ENCODE results near the gene TMEM147.

Gene TMEM147, protein sequence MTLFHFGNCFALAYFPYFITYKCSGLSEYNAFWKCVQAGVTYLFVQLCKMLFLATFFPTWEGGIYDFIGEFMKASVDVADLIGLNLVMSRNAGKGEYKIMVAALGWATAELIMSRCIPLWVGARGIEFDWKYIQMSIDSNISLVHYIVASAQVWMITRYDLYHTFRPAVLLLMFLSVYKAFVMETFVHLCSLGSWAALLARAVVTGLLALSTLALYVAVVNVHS

DNA sequence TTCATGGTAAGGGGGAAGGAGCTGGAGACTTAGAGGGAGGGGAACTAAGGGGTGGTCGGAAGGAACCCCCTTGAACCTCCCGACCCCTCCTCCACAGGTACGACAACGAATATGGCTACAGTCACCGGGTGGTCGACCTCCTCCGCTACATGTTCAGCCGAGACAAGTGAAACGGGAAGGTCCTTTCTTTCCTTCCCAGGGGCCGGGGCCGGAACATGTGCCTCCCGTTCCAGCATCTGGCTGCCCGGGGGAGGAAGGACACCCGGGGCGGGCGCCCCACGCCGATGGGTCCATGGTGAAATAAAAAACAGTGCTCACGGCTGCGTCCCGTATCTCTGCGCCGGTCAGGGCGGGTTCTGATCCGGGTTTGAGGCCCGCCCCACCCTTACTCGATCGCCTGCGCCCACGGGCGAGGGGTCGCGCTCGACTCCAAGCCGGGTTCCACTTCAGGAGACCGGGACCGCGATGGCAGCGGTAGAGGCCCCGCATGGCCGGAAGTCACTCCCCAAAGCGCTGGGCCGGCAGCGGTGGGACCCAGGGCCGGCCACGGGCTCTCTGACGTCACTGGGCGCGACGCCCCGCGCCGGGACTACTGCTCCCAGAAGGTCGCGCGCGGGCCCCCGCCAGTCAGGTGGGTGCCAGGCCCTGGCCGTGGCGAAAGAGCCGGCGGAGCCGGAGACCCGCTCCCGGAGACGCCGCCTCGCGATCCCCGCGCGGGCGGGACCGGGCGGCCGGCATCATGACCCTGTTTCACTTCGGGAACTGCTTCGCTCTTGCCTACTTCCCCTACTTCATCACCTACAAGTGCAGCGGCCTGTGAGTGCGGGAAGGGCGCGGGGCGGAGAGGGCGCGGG is at the start of gene TMEM147:
TMEM147 (plus strand) TSS at position 626 of the 854 bp plus-strand sequence; CDS start at position 740, 114 bp downstream.
- peak; percentile 86 for DNase-seq

DNA sequence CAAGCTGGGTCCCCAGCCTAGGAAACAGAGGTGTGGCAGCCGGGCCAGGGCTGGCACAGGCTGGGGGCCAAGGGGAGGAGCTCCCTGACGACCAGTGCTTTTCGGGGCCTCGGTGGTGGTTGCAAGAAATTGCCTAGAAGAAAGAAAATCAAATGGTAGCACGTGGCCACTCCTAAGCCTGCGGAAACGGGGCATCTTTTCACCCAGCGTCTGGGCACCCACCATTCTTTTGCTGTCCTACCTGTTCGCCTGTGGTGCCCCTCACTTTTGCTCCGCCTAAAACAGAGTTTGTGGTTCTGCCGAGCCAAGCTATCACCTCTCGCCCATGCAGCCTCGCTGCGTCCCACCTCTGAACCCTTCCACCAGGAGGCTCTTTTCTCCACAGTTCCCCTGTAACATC is 48.0 kb upstream of the TMEM147 start:
- DNase-seq: no peak

DNA sequence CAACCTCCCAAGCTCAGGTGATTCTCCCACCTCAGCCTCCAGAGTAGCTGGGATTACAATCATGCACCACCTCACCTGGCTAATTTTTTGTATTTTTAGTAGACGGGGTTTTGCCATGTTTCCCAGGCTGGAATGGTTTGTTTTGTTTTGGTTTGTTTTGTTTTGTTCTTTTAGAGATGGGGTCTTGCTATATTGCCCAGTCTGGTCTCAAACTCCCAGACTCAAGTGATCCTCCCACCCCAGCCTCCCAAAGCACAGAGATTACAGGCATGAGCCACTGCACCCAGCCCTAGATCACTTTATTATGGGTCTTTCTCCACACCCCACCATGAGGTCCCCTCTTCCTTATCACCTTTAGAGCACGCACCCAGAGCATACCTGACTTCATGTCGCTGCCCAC is 47.2 kb upstream of the TMEM147 start:
- DNase-seq: no peak

DNA sequence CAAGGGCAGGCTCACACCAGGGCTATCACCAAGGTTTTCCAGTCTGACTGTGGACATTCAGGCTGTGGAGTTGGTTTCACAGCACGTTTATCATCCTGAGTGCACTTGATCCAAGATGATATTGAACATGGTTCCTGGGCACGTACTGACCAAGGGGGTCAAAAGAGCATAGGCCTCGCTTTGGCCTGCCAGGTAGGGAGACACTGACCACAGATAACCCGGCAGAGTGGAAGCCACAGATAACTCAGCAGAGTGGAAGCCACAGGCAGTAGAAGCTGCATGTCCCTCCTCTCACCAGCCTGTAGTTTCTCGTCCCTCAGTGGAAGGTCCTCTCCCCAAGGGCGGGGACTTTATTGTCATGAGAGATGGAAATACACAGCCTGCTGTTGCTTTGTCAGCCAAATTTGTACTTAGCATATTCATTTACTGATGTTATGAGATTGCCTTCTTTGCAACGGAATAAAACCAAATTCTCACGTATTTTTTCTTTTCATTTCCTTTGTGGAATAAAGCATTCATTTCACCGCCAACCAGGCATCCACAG is 46.4 kb upstream of the TMEM147 start:
- DNase-seq: no peak

DNA sequence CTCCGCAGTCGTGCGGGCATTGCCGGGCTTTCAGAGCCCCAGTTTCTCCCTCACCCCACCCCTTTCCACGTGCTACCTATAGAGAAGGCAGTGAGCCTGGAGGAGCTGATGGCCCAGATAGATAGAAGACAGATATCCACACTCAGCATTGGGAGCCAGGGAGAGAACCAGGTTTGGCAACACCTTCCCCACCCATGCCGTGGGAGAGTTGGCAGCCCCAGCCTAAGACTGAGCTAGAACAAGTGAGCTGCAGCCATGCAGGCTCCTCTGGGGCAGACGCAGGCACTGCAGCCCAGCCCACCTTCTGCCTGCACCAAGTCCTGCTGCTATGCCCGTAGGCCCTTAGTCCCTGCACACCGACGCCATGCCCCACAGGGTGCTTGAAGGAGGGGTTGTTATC is 44.8 kb upstream of the TMEM147 start:
- no peak for DNase-seq

DNA sequence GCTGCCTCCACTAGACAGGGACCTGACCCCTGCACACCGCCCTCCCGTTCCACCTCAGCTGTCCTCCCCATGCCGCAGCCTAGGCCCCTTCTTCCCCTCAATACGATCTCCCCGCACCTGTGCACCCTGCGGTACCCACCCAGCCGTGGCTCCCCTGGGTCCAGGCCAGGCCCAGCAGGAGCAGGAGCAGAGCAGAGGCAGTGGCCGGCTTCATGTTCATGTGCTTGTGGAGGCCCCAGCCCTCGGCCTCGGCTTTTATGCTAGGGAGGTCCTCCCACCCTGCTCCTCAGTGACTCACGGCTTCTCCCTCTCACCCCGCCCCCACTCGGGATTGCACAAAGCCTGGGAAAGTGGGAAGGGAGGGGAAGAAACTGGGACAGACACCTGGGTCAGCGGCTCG is 43.7 kb upstream of the TMEM147 start:
- DNase-seq: no peak

DNA sequence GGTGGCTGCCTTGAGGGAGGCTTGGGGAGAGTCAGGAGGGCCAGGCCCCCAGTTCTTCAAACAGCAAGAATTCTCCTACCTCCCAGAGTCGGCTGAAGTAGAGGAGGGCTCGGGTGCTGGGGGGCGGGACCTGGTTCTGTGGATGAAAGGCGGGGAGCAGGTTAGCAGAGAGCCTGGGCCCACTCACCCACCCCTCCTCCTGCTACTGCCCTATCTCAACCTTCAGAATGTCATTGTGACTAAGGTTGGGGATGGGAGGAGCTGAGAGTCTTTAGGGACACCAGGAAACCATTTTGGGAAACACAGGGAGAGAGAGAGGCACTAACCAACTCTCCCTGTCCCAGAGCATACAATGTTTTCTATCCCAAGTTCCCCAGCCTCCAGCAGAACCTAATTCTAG is 42.7 kb upstream of the TMEM147 start:
- DNase-seq: no peak

DNA sequence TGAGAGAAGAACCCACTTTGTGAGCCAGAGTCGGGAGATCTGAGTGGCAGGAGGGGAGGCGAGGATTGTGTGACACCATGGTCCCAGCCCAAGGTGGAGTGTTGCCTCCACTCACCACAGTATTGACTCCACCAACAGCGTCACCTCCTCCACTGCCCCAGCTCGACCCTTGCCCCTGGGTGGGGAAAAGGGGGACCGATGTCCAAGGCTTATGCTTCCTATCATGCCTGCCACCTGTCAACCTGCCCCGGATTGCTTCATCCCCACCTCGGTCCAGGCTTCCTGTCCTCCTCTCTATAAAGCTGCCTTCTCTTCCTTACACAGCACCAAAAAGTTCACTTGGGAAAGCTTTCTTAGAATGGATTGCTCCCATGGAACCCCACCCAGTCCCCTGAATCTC is 39.4 kb upstream of the TMEM147 start:
- no peak for DNase-seq

DNA sequence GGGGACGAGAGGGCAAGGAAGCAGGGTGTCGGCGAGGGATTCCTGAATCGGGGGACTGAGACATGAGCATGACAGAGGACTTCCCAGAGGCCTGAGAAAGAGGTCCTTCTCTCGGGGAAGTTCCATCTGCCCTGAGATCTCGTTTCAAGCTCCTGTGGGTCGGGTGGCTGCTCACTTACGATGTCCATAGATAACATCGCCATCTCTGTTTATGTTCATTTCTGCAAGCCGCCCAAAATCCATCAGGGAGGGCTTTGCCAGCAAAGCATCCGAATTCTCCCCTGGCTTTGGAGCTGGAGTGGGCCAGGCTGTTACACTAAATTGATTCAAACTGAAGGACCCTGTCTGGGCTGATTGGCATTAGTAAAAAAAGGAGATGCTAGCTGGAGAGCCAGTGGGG is 37.9 kb upstream of the TMEM147 start:
- no peak for DNase-seq

DNA sequence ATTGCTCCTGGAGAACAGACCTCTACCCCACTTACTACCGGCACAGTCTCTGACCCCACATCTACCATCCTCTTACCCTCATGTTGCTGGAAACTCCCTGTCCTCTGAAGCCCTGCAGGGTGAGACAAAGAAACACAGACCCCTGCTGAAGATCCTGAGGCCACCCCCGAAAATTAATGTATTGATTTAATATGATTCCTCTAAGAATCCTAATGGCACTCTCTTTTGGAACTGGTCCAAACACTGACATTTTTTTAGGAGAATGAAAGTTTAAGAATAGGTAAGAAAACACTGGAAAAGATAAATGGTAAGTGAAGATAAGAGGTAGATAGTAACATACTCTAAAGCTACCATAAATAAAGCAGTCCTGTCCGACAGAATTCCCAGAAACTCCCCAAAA is 37.3 kb upstream of the TMEM147 start:
- DNase-seq: no peak

DNA sequence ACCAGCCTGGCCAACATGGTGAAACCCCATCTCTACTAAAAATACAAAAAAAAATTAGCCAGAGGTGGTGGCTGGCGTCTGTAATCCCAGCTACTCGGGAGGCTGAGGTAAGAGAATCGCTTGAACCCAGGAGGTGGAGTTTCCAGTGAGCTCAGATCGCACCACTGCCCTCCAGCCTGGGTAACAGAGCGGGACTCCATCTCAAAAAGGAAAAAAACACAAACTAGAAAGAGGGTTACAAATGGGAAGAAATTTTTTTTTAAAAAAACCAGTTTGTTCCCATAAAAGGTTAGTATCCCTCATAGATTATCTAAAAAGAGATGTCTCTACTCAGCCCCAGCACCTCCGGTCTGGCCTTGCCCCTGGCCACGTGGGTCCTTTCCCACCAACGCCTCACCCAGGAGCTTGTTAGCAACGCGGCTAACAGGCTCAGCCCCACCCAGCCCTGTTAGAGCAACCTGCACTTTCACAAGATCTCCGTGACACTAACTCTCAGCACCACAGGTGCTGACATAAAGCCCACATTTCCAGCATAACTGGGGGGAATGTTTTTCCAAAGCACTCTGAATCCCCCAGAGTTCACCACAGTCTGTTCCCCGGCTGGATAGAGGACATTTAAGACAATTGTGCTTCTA is 36.3 kb upstream of the TMEM147 start:
- DNase-seq: no peak

DNA sequence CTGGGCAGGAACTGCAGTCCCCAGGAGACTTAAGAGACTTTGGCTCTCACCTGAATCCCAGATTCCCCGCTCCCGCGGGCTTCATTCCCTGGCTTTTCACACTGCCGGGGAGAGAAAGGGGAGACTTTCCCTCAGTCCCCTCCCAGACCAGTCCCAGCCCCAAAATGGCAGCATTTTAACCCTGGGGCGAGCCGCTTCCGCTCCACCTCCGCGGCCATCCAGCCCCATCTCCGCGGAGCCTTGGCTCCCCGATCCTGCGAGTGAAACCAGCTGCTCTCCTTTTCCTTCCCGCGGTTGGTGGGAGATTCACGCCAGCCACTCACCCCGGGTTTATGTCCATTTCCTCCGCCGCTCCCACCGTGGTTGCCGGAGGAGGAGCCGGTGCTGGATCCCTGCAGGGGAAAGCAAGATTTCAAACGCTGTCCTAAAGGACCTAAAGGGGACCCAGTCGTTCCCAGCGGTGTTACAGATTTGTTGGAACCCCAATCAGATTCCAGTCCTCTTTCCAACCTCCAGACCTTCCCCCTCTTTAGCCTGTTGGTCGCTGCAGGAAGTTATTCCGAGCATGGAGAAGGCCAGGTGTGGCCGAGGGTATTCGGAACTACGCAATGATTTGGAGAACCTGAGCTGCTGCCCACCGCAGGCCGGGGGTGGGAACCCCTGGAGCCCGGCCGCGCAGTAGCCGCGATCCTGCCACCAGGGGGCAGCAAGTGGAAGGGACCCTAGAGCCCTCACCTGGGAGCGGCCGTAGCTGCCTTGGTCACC is 35.4 kb upstream of the TMEM147 start:
- DNase-seq: no peak

DNA sequence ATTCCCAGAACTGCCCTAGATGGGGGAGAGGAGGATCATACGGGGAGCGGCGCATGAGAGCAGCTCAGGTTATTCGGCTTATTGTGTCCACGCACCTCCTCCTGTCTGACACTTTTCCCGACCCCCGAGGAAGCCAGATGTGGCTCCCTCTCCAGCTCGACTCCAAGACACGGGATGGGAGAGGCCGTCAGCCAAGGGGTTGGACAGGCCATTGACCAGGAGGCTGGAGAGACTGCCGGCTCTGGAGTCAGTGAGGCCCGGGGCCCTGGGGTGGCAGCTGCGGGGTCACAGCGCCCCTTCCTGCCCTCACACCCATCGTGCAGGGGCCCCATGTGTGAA is 34.8 kb upstream of the TMEM147 start:
- no peak for DNase-seq

DNA sequence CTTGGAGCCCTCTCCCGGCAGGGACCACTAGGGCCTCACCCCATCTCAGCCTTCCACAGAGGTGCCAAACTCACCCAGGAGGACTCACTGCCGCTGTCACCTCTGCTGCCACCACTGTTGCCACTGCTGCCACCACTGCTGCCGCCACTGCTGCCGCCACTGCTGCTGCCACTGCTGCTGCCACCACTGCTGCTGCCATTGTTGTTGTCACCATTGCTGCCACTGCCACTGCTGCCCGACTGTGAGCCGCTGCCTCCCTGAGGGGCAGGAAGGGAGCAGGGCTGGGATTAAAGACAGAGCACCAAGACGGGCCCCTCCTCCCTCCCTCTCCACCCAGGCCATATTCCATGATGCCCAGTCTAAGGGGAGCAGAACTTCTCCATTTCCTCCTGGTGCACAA is 34.1 kb upstream of the TMEM147 start:
- no peak for DNase-seq

DNA sequence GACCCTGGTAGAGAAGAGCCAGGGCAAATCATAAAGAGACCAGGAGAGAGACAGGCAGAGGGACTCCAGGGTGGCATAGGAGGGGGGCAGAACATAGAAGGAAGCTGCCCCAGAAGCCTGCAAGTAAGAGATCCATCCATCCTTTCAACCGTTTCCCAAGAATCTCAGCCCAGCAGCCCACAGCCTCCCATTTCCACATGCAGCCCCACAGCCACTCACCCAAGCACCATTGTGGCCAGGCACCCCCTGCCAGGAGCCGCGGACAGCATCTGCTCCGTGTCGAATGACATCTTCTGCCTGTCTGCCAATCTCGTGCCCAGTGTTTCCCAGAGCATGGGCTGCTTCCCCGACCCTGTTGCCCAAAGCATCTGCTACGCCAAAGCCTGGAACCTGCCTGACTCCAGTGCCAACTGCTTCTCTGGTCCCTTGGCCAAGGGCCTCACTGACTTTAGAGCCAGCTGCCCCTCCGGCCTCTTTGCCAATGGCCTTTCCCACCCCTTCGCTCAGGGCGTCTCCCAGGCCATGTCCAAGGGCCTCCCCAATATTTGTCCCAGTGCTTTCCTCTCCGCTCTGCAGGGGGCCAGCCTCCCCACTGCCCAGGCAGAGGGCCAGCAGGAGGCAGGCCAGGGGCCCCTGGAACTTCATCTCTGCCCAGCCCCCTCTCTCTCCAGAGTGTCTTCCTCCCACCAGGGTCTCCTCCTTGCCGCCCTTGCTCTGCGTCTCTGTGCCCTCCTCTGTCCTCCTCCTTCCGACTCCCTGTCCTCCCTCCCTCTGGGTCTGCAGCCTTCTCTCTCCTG is 32.4 kb upstream of the TMEM147 start:
- DNase-seq: no peak

DNA sequence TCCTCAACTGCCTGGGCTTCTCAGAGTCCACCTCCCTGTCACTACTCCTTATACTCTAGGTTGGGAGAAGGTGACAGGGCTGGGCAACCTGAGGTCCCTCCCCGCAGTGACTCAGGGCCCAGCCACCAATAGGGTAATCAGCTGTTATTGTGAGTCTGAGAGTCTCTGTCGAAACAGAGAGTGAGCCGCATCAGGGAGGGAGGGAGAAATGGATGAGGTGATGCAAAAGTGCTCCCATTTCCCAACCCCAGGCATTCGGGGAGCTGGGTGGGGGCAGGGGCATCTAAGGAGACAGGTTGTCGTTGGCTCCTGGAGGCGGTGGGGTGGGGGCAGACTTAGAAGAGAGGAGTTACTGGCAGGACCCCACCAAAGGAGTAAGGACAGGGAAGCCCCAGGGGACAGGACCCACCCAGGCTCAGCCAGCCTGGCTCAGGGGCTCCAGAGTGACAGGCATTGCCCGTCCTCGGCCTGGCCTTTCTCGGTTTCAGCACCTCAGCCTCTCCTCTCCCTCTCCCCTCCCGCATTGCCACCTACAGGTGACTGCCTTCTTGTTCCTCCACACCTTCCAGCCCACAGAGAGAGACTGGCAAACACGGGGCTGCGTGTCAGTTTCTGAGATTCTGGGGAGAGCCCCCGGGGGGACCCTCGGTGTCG is 31.7 kb upstream of the TMEM147 start, which contains the start of gene DMKN:
DMKN (minus strand) TSS at position 22 of the 654 bp plus-strand sequence. CDS start 174 bp downstream, outside the sequence.
- no peak for DNase-seq

DNA sequence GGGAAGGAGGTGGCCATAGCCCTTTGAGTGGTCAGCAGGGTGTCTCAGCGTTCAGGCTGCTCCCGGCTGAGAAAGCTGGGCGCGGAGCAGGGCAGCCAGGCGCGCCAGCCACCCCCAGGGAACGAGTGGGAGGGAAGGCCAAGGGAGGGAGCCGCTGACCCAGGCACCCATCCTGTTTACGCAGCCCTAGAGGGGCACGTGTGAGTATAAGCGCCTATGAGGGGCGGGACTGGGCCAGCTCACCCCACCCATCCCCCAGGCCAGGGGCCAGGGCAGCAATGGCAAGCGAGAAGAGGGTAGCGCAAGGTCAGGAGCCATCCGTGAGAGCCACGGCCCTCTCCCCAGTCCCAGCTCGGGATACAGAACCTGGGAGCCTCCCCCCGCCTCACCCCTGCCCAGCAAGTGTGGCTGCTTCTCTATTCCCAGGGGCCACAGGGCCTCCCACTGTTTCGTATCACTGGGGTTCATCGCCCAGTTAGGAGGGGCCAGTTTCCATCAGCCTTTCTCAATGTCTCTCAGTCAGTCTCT is 31.1 kb upstream of the TMEM147 start:
- DNase-seq: no peak

DNA sequence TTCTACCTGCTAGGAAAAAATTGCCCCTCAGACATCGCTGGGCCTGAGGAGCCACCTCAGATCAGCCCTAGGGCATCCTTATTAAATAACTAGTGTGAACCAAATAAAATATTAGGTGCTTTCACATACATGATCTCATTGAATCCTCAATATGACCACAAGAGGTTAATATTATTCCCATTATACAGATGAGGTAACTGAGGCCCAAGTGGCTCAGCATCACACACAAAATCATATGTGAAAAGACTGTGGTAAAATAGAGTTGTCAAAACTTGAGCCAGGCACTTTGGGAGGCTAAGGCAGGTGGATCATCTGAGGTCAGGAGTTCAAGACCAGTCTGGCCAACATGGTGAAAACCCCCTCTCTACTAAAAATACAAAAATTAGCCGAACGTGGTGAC is 29.1 kb upstream of the TMEM147 start:
- no peak for DNase-seq

DNA sequence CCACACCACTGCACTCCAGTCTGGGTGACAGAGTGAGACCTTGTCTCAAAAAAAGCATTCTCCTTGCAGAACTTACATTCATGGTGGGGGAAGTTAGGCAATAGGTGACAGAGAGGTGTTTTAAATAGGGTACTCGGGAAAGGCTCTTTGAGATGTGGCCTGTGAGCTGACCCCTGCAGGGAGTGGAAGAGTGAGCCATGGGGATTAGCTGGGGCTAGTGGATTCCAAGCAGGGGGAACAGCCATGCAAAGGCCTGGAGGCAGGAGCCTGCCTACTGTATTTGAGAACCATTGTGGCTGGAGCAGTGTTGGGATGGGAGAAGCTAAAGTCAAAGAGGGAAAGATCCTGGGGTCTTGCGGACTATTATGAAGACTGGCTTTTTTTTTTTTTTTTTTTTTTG is 28.1 kb upstream of the TMEM147 start:
- DNase-seq: no peak

DNA sequence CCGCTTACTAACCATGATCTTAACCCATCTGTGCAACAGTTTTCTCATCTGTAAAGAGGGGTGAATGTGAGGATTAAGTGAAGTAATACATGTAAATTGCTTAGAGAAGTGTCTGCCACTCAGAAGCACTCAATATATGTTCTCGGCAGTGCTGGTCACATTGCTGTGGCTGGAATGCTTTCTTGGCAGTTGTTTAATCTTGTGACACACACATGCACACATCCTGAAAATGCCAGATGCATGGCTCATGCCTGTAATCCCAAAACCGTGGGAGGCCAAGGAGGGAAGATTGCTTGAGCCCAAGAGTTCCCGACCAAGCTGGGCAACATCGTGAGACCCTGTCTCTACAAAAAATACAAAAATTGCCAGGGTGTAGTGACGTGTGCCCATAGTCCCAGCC is 27.1 kb upstream of the TMEM147 start:
- DNase-seq: no peak

DNA sequence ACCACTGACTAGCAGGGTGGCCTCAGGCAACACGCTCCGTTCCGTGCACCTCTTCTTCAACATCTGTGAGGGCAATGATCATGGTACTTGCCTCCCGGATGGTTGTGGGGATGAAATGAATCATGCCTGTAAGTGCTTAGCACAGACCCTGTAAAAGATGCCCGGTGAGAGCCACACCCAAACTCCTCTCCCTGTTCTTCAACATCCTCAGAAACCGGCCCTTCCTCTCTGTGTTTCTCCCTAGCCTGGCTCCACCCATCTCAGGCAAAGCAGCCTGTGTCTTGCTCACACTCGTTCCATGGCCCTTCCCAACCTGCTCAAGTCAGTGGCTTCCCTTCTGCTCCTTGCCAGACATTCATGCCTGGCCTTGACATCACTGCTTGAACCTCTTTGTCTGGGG is 26.1 kb upstream of the TMEM147 start:
- no peak for DNase-seq

Measured in MV-4-11 (cell line).